NCI-H2081 treated with DMSO at 0.1 percent for 48 hours (cell line): ENCODE data around the gene CSH2.

Source experiments
- DNase-seq: peaks from one replicate; lab custom pipeline; 2025; lab: John Stamatoyannopoulos, UW

The CSH2 gene

DNA sequence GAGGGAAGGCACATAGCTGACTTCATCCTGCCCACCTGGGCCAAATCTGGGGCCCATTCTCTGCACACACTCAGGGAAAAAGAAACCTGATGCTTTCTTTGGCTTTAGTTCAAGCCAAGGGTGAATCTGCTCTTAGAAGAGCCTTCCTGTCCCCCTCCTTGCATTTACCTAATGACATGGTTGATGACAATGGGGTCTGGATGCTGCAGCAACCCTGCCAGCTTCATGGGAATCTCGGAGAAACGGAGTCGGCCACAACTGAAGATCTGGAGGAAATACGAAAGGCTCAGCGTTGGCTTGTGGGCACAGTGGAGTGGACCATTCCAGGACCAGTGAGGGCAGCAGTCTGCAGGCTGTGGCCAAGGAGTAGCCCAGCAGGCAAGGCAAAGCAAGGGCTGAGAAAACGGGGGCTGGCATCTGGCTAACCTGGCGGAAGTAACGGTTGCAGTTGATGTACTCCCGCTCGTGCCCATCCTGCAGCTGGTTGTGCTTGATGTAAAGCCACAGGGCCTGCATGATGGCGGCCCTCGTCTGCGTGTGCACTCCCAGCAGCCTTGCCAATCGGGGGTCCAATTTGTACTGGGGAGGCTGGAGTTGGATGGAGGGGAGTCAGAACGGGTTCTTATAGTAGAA is 39.6 kb downstream of the CSH2 start:
- DNase-seq: no peak

DNA sequence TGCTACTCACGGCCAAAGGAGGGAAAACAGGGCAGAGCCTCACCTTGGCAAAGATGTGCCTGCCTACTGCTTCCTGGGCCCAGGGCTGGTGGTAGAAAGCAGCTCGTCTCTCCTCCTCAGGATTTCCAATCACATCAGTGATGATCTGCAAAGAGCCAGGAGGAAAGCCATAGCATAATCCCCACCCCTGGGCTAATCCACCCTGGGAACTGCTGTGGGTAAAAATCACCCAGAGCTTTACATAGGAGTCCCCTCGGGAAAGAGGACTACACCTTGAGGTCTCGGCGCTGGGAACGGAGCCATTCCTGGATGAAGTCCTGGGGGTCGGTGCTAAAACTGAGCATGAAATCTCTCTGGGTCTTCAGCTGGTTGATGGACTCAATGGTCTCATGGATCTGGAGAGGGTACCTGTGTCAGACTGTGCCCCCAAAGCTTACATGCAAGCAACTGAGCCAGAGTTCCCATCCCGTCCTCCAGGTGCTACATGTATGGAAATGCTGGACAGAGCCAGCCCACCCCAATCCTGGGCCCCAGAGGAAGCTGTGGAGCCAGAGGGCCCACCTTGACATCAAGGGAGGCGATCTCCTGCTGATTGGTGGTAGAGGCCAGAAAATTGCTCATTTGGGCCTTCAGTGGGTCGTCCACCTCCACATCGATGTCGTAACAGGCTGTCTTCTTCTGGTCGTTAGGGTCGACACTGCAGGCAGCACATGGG is 40.3 kb downstream of the CSH2 start:
- DNase-seq: no peak

DNA sequence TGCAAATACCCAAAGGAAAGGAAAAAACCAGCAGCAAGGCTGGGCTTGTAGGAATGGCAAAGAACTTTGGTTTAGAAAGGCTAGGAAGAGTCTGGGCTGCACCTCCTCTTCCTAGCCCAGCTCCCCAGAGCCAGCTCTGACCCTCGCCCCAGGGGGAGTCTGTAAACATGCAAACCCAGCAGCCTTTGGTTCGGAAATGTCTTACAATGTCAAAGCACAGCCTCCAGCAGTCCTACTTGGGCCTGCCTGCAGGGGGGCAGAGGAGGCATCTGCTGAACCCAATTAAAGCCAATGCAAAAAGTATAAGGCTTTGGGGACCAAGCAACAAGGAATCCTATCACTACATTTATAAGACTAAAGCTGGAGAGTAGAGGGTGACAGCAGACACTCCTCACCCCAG is 41.0 kb downstream of the CSH2 start:
- DNase-seq: no peak

- DNase-seq: no peak
Observed at GRCh38 chr17:63832014-63832413, 41.5 kb downstream of the CSH2 start.

- no peak for DNase-seq
Observed at GRCh38 chr17:63831505-63831904, 42.0 kb downstream of the CSH2 start.

DNA sequence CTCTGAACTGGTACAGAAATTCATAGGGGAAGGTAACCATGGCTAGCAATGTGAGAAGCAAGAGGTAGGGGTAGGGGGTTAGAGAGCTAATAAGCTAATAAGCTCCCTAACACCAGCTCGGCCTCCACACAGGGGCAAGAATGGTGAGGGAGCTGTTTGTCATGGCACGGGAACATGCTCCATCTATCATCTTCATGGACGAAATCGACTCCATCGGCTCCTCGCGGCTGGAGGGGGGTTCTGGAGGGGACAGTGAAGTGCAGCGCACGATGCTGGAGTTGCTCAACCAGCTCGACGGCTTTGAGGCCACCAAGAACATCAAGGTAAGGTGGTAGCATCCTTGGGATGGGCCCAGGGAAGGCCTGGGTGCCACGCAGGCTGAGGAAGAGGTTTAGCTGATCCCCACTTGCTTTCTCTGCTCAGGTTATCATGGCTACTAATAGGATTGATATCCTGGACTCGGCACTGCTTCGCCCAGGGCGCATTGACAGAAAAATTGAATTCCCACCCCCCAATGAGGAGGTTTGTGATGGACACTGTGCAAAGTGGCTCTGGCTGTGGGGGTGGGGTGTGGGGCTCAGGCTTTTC is 42.5 kb downstream of the CSH2 start:
- no peak for DNase-seq

GRCh38 chr17:63830278-63830677 is 43.2 kb downstream of the CSH2 start:
- no peak for DNase-seq

DNA sequence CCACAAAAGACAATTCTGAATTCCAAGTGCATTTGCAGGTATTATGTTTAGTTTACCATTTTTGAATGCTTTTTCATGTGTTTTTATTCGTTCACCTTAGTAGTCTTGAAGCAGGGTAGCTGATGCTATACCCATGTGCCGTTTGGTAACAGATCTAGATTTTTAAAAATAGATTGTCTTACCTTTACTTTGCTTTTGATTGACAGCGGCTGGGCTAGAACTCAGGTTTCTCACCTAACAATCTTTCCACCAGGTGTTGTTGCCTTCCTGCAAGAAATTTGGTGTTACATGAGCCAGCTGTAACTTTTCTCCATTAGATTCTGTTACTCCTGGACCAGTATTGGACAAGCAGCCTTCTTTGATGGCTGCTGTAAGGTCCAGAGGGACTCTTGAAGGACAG is 44.5 kb downstream of the CSH2 start:
- no peak for DNase-seq

GRCh38 chr17:63827801-63828221 is 45.7 kb downstream of the CSH2 start:
- DNase-seq: no peak

DNA sequence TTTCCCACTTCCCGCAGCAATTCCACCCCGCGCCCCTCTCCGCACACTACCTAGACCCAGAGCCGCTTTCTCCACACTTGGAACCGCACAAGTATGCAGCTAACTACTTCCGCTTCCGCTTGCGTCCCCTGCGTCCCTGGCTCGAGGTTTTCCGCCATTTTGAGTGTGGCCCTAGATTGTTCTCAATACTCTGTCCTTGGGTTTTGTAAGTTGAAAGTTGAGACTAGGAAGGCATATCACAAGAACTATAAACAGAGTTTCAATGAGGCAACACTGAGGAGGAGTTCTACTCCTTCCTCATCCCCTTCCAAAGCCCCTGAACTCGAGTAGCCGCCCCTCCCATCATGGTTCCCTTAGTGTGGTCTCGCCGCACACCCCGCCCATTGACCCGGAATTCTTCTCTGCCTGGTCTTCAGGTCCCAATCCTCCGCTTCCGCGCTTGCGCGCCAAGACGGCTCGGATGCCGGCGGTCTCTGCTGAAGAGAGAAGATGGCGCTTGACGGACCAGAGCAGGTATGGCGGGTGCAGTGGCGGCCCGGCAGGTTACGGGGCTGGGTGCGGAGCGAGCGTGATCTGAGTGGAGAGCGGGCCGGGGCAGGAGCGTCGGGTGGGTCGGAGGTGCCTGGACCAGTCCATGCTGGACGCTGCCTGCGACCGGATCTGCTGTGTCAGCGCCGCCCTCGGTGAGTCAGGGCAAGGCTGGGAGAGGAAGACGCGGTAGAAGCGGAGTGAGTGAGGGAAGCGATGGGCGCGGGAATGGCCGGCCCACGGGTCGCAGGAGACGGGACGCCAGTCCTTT is 46.3 kb downstream of the CSH2 start, which contains the start of the genes FTSJ3 and PSMC5:
TSS of gene FTSJ3 (minus strand) at position 662 of the 799 bp plus-strand sequence. CDS start 761 bp downstream, outside the sequence.
TSS of gene PSMC5 (plus strand) at position 430 of the 799 bp plus-strand sequence. CDS start at position 490, 60 bp downstream.
- DNase-seq: peak; percentile 92

DNA sequence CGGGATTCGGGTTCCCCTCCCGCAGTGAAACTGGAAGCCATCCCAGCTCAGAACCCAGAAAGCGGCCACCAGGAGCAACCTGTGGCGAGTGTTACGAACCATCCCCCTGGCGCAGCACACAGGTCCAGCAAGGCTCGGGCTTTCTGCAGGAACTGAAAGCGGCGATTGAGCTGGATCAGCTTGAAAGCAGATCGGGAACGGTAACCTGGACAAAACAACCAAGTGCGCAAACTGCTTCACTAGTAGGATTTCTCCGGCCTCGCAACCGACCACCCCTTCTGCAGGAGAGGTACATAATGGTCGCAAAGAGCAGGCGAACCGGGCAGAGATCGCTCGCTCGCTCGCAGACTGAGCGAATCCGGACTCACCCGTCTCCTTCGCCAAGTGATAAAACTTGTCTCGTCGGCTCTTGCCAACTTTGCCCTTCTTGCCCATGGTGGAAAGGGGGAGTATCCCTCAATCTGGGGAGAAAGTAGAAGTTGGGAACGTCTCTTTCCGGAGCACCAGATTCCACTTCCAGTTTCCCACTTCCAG is 46.9 kb downstream of the CSH2 start:
- no peak for DNase-seq

DNA sequence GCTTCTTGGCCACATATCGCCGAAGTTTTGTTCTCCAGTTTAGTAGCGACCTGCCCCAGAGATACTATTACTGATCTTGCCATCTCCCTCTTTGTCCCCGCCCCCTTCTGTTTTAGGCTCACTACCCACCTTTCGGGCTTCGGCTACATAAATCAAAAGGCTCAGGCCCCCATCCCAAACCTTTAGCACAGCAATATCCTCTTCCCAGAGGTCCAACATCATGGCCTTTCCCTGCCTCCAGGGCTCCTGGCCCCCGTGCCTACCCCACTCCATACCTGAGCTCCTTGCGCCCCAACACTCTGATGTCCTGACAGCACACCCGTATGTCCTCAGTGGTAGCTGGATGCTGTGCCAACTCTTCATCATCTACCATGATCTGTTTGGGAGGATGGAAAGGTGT is 49.1 kb downstream of the CSH2 start:
- DNase-seq: no peak

- DNase-seq: no peak
Observed at GRCh38 chr17:63823659-63824331, 49.7 kb downstream of the CSH2 start.

- no peak for DNase-seq
Observed at GRCh38 chr17:63822537-63822936, 50.9 kb downstream of the CSH2 start.
